SK-N-SH (cell line): ENCODE data around the gene LMBR1. TPM values are rescaled to one million over a fixed set of nuclear protein-coding genes. Genes with fewer than 3 reads are reported as not detected.

Source experiments
- CTCF ChIA-PET: fragments of 300-600, 350-600 bp; formaldehyde crosslinking; extraction: SDS; loops from one replicate; lab custom pipeline; 2021; lab: Yijun Ruan, JAX
- POLR2A ChIA-PET: fragments of 350-600 bp; sonication (Branson Sonifier 250); formaldehyde crosslinking; extraction: SDS; loops from one replicate; lab custom pipeline; 2020; ENCODE audit warnings: antibody characterized with exemption, inconsistent platforms; lab: Yijun Ruan, JAX
- DNase-seq: peaks from one replicate; pipeline ENCODE4 v3.0.0; 2012
- H2AFZ ChIP-seq: fragments of 200-600 bp; sonication (generic); 2 replicates; pipeline ENCODE4 v1.8.1; 2016; ENCODE audit warnings: antibody characterized with exemption, mild to moderate bottlenecking, low read depth
- H3F3A ChIP-seq: fragments of 200-600 bp; sonication (generic); replicated peaks from 2 replicates; pipeline ENCODE3; 2016; ENCODE audit warnings: antibody characterized with exemption, mild to moderate bottlenecking; ENCODE audit not compliant: insufficient read depth
- H3K27ac ChIP-seq, 2 experiments: fragments of 200-500 bp in 1 of 2; fragments of 200-600 bp in 1 of 2; sonication (Bioruptor generic) in 1 of 2; sonication (generic), shearing (Covaris generic) in 1 of 2; 2 replicates each; pipeline versions ENCODE4 v1.5.1 to v1.6.1; 2014 to 2016; ENCODE audit warnings: low read depth in 2 of 2, inconsistent platforms in 1 of 2, low read length in 1 of 2, mild to moderate bottlenecking in 1 of 2, mixed read lengths in 1 of 2
- H3K27me3 ChIP-seq: fragments of 200-600 bp; sonication (generic), shearing (Covaris generic); 2 replicates; pipeline ENCODE4 v1.6.1; 2016; ENCODE audit warnings: mixed run types; ENCODE audit not compliant: insufficient read depth
- H3K36me3 ChIP-seq, 2 experiments: fragments of 200-500 bp in 1 of 2; fragments of 200-600 bp in 1 of 2; sonication (Bioruptor generic) in 1 of 2; sonication (generic) in 1 of 2; replicated peaks in 1 of 2; 2 replicates each; pipeline versions ENCODE3 to v1.5.1; 2014 to 2016; ENCODE audit warnings: low read length in 1 of 2, mild to moderate bottlenecking in 1 of 2; ENCODE audit not compliant: insufficient read depth in 2 of 2, control insufficient read depth in 1 of 2
- H3K4me1 ChIP-seq, 2 experiments: fragments of 200-500 bp in 1 of 2; fragments of 200-600 bp in 1 of 2; sonication (Bioruptor generic) in 1 of 2; sonication (generic), shearing (Covaris generic) in 1 of 2; 2 replicates each; pipeline versions ENCODE4 v1.5.1 to v1.6.1; 2014 to 2016; ENCODE audit warnings: low read depth in 1 of 2, low read length in 1 of 2, mixed run types in 1 of 2; ENCODE audit not compliant: insufficient read depth in 2 of 2, control insufficient read depth in 1 of 2
- H3K4me2 ChIP-seq: fragments of 200-600 bp; sonication (generic), shearing (Covaris generic); 2 replicates; pipeline ENCODE4 v1.6.1; 2017; ENCODE audit warnings: mixed run types
- H3K4me3 ChIP-seq, 2 experiments: fragments of 200-500 bp in 1 of 2; fragments of 200-600 bp in 1 of 2; sonication (Bioruptor generic) in 1 of 2; sonication (generic), shearing (Covaris generic) in 1 of 2; 2 replicates each; pipeline versions ENCODE4 v1.5.1 to v1.8.1; 2014 to 2016; ENCODE audit warnings: low read depth in 2 of 2, inconsistent platforms in 1 of 2, low read length in 1 of 2, mild to moderate bottlenecking in 1 of 2, mixed read lengths in 1 of 2, moderate library complexity in 1 of 2
- H3K79me2 ChIP-seq: fragments of 200-600 bp; sonication (generic); 2 replicates; pipeline ENCODE4 v1.8.1; 2017; ENCODE audit warnings: mild to moderate bottlenecking; ENCODE audit not compliant: insufficient read depth
- H3K9ac ChIP-seq: fragments of 200-600 bp; sonication (generic); 2 replicates; pipeline ENCODE4 v1.6.1; 2017; ENCODE audit warnings: mixed run types
- H3K9me2 ChIP-seq: fragments of 200-600 bp; sonication (generic); 2 replicates; pipeline ENCODE4 v1.6.1; 2017; ENCODE audit warnings: mixed run types
- H3K9me3 ChIP-seq: fragments of 200-600 bp; sonication (generic); 2 replicates; pipeline ENCODE4 v1.6.1; 2017; ENCODE audit warnings: mixed run types, mild to moderate bottlenecking, moderate library complexity
- H4K20me1 ChIP-seq: fragments of 200-600 bp; sonication (generic); 2 replicates; pipeline ENCODE4 v1.6.1; 2017; ENCODE audit warnings: mild to moderate bottlenecking, mixed run types; ENCODE audit not compliant: insufficient read depth
- CTCF ChIP-seq: fragments of 200-600 bp; sonication (generic); IDR thresholded peaks from 2 replicates; pipeline ENCODE4 v1.6.1; 2017; ENCODE audit warnings: antibody characterized with exemption, mild to moderate bottlenecking, moderate library complexity
- ELF1 ChIP-seq: IDR thresholded peaks from 2 replicates; pipeline ENCODE4 v1.4.0; 2012
- EZH2phosphoT487 ChIP-seq: fragments of 200-600 bp; sonication (generic); IDR thresholded peaks from 2 replicates; pipeline ENCODE4 v1.6.1; 2017; ENCODE audit warnings: low read depth, mixed run types, mild to moderate bottlenecking, antibody characterized with exemption, moderate library complexity, borderline replicate concordance
- FOXJ3 ChIP-seq: sonication (generic); formaldehyde crosslinking; IDR thresholded peaks from 2 replicates; pipeline ENCODE4 v1.5.1; 2020; ENCODE audit warnings: mild to moderate bottlenecking, missing genetic modification reagents
- FOXM1 ChIP-seq: IDR thresholded peaks from 2 replicates; pipeline ENCODE4 v1.4.0; 2012; ENCODE audit warnings: low read depth, mild to moderate bottlenecking
- GATA2 ChIP-seq: sonication (generic); formaldehyde crosslinking; IDR thresholded peaks from 2 replicates; pipeline ENCODE4 v1.5.0; 2020; ENCODE audit warnings: mild to moderate bottlenecking, missing genetic modification reagents
- JUND ChIP-seq: IDR thresholded peaks from 2 replicates; pipeline ENCODE4 v1.4.0; 2012
- MXI1 ChIP-seq: IDR thresholded peaks from 2 replicates; pipeline ENCODE4 v1.6.1; 2012; ENCODE audit warnings: mild to moderate bottlenecking, low read depth, low read length, improper control_type of control experiment
- NFIC ChIP-seq: IDR thresholded peaks from 2 replicates; pipeline ENCODE4 v1.4.0; 2012; ENCODE audit warnings: borderline replicate concordance
- NRF1 ChIP-seq: IDR thresholded peaks from 2 replicates; pipeline ENCODE4 v1.6.1; 2012; ENCODE audit warnings: low read depth, mild to moderate bottlenecking, low read length
- PBX3 ChIP-seq: IDR thresholded peaks from 2 replicates; pipeline ENCODE4; 2012
- POLR2AphosphoS5 ChIP-seq: IDR thresholded peaks from 2 replicates; pipeline ENCODE4 v1.6.1; 2012; ENCODE audit warnings: low read depth, low read length
- RAD21 ChIP-seq: IDR thresholded peaks from 2 replicates; pipeline ENCODE4 v1.6.1; 2012; ENCODE audit warnings: mild to moderate bottlenecking, low read length
- RFX5 ChIP-seq: IDR thresholded peaks from 2 replicates; pipeline ENCODE4 v1.6.1; 2012; ENCODE audit warnings: mild to moderate bottlenecking, improper control_type of control experiment, low read length
- RXRA ChIP-seq: IDR thresholded peaks from 2 replicates; pipeline ENCODE4 v1.4.0; 2012; ENCODE audit warnings: low read depth, mild to moderate bottlenecking, borderline replicate concordance
- TAF1 ChIP-seq: IDR thresholded peaks from 2 replicates; pipeline ENCODE4 v1.6.1; 2012; ENCODE audit warnings: low read depth, mild to moderate bottlenecking, low read length, moderate library complexity, borderline replicate concordance
- TEAD4 ChIP-seq: IDR thresholded peaks from 2 replicates; pipeline ENCODE4 v1.4.0; 2012; ENCODE audit warnings: mild to moderate bottlenecking, borderline replicate concordance; ENCODE audit not compliant: insufficient read depth
- USF1 ChIP-seq: IDR thresholded peaks from 2 replicates; pipeline ENCODE4 v1.4.0; 2012; ENCODE audit warnings: low read depth, borderline replicate concordance
- USF2 ChIP-seq: fragments of 150-350 bp; IDR thresholded peaks from 2 replicates; pipeline ENCODE4 v1.6.1; 2017; ENCODE audit warnings: antibody characterized with exemption, low read length, low read depth, borderline replicate concordance
- YY1 ChIP-seq: IDR thresholded peaks from 2 replicates; pipeline ENCODE4 v1.4.0; 2012; ENCODE audit warnings: low read depth, mild to moderate bottlenecking
- WGBS: methylation state at CpG from one replicate; pipeline ENCODE4 v1.1.6; 2017; ENCODE audit warnings: low lambda C conversion rate; 5-methylcytosine and 5-hydroxymethylcytosine counted together
- polyA plus RNA-seq, 3 experiments: library from polyadenylated mRNA; depleted of rRNA; stranded (reverse); fragments of >200 nt; gene quantifications; 2 replicates each; pipeline ENCODE4 v1.2.3, GENCODE V29; 2012
- TF ChIP-seq, protein P1 (sequence below): IDR thresholded peaks from 2 replicates; pipeline ENCODE4 v1.4.0; 2012; ENCODE audit warnings: low read depth

LMBR1 gene
- polyA plus RNA-seq, 1 of the 3 experiments (the other 2 are of a cell fraction) = 24.6 TPM

- CTCF ChIA-PET = interaction anchor here (2.4 kb wide), 1 partner anchor 10 kb away, joined by 7 read pairs; no protein-coding TSS in a partner anchor
- TF ChIP-seq CTCF (no peak), NRF1 (no peak), RXRA (no peak), TAF1 (no peak), JUND (no peak), USF1 (no peak), MXI1 (no peak), PBX3 (no peak), POLR2AphosphoS5 (no peak), YY1 (no peak), GATA2 (CRISPR knock-in tag) (no peak), ELF1 (no peak), EZH2phosphoT487 (no peak), TEAD4 (no peak)
- TF ChIP-seq, protein P1, sequence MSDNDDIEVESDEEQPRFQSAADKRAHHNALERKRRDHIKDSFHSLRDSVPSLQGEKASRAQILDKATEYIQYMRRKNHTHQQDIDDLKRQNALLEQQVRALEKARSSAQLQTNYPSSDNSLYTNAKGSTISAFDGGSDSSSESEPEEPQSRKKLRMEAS = no peak
- Histone ChIP-seq H3K27ac (no peak overlapping the region), H3K9me2 (no peaks in the 10 kb centered on the region), H3K79me2 (no peaks in the 10 kb centered on the region), H3K4me2 (no peak overlapping the region), H3F3A (no peaks in the 10 kb centered on the region), H4K20me1 (no peaks in the 10 kb centered on the region), H2AFZ (no peak overlapping the region), H3K4me3 (no peak overlapping the region), H3K4me1 (no peaks in the 10 kb centered on the region; a peak in 1 of 4 replicates), H3K9ac (no peak overlapping the region), H3K36me3 (peaks cover 21 to 81% of the 10 kb centered on the region in 2 experiments), H3K27me3 (no peaks in the 10 kb centered on the region), H3K9me3 (no peaks in the 10 kb centered on the region)
- WGBS = 90% methylated on average over 9 of the region's 9 CpGs
- POLR2A ChIA-PET = no interaction called here
- no peak for DNase-seq
Observed at GRCh38 chr7:156673902-156674301, 219.1 kb downstream of the LMBR1 start.

DNA sequence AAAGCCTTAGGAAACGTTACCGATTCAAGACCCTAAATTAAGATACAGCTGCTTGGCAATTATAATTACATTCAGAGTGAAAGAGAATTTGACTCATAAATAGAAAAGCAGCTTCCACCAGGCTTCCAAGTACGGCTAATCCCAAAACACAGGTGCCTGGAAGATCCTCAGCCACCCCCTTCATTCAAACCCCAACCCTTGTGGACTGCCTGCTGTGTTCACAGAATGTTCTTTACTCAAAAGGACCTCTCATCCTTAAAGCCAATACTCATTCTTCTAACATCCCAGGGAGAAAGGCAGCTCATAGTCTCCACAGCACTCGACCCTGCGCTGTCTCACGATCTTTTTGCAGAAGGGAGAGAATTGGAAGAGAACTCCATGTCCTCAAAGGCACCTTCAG is 219.5 kb downstream of the LMBR1 start:
- POLR2A ChIA-PET = no interaction called here
- Histone ChIP-seq H3K4me3 (no peak overlapping the region), H3K4me1 (no peaks in the 10 kb centered on the region; a peak in 1 of 4 replicates), H3K9me2 (no peaks in the 10 kb centered on the region), H3F3A (no peaks in the 10 kb centered on the region), H3K27me3 (no peaks in the 10 kb centered on the region), H3K4me2 (no peak overlapping the region), H3K27ac (no peak overlapping the region), H3K9me3 (no peaks in the 10 kb centered on the region), H3K36me3 (peaks cover 19 to 80% of the 10 kb centered on the region in 2 experiments), H4K20me1 (no peaks in the 10 kb centered on the region), H3K9ac (no peak overlapping the region), H2AFZ (no peak overlapping the region), H3K79me2 (no peaks in the 10 kb centered on the region)
- no peak for DNase-seq
- CTCF ChIA-PET = interaction anchor here (2.4 kb wide), 1 partner anchor 10 kb away, joined by 7 read pairs; no protein-coding TSS in a partner anchor
- 96% methylated on average over 6 of the region's 6 CpGs for WGBS
- no peak for TF ChIP-seq GATA2 (CRISPR knock-in tag)
- no peak for TF ChIP-seq TEAD4
- no peak for TF ChIP-seq EZH2phosphoT487
- no peak for TF ChIP-seq FOXM1
- no peak for TF ChIP-seq USF2
- no peak for TF ChIP-seq FOXJ3 (CRISPR knock-in tag)
- TF ChIP-seq NFIC = no peak
- TF ChIP-seq JUND = no peak
- TF ChIP-seq YY1 = no peak
- TF ChIP-seq RAD21 = no peak
- TF ChIP-seq RFX5 = no peak
